ENCODE measurements around the gene REXO1.

- no peak for TF ChIP-seq CHD2 (IDR thresholded peaks at IDR 0.05; ENCODE audit: low read depth, low read length)
- TF ChIP-seq YY1 (IDR thresholded peaks at IDR 0.05; ENCODE audit: insufficient read depth, insufficient replicate concordance, low read depth, low read length): no peak
- no peak for TF ChIP-seq MNT (IDR thresholded peaks at IDR 0.05)
- no peak for TF ChIP-seq JUNB (CRISPR knock-in tag; IDR thresholded peaks at IDR 0.05; ENCODE audit: borderline replicate concordance)
- no peak for TF ChIP-seq THRA (CRISPR knock-in tag; IDR thresholded peaks at IDR 0.05; ENCODE audit: borderline replicate concordance)
- TF ChIP-seq ARHGAP35 (CRISPR knock-in tag; IDR thresholded peaks at IDR 0.05; ENCODE audit: borderline replicate concordance): no peak
- TF ChIP-seq KLF16 (CRISPR knock-in tag; IDR thresholded peaks at IDR 0.05): no peak
- no peak for TF ChIP-seq MLX (CRISPR knock-in tag; IDR thresholded peaks at IDR 0.05)
- TF ChIP-seq CTCF (CRISPR knock-in tag; IDR thresholded peaks at IDR 0.05): no peak
- TF ChIP-seq ZNF441 (CRISPR knock-in tag; IDR thresholded peaks at IDR 0.05; ENCODE audit: borderline replicate concordance): no peak
These were observed 17.1 kb upstream of the REXO1 start for GRCh38 chr19:1865172-1866010.

Data from HepG2 (cell line).